ENCODE results near the gene HUNK. TPM values are rescaled to one million over a fixed set of nuclear protein-coding genes. Genes with fewer than 3 reads are reported as not detected.

The HUNK gene
- total RNA-seq, result 58.8 to 61.4 TPM (median 60.6 TPM) in 3 replicates

DNA sequence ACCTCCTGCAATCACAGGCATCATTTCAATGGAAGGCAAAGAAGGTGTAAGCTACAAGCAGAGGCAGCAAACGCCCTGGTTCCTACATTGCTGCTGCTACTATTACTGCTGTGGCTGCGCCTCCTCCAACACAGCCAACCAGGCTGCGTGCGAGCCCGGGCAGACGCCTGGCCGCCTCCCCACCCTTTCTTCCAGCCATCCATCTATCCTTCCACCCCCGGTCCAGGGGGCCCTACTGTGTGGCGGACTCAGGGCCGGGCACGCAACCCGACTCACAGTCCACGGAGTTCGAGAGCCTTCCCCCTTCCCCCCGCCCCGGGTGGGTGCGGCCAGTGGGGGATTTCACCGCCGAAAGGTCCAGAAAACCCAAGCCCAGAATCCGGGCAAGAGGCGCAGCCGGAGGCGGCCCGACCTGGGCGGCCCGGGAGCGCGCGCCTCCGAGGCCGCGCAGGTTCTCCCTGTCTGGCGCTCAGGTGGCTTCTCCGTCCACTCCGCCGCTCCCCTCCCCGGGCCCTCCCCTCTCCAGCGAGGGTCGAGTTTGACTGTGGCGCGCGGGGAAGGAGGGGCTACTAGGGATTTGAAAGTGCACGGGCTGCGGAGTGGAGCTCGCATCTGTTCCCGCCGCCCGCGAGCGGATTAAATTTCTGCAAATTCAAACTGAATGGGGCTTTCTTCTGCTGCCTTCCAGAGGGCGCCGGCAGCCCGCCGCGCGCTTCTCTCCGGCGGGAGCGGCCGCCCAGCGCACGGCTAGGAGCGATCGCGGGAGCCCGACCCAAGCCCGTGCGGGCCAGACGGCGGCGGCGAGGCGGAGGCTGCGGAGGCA lies at the start of gene HUNK:
Gene HUNK, plus strand, starts transcription at position 569 of the 823 bp plus-strand sequence. CDS start 655 bp downstream, outside the sequence.
- TF ChIP-seq, protein P1, sequence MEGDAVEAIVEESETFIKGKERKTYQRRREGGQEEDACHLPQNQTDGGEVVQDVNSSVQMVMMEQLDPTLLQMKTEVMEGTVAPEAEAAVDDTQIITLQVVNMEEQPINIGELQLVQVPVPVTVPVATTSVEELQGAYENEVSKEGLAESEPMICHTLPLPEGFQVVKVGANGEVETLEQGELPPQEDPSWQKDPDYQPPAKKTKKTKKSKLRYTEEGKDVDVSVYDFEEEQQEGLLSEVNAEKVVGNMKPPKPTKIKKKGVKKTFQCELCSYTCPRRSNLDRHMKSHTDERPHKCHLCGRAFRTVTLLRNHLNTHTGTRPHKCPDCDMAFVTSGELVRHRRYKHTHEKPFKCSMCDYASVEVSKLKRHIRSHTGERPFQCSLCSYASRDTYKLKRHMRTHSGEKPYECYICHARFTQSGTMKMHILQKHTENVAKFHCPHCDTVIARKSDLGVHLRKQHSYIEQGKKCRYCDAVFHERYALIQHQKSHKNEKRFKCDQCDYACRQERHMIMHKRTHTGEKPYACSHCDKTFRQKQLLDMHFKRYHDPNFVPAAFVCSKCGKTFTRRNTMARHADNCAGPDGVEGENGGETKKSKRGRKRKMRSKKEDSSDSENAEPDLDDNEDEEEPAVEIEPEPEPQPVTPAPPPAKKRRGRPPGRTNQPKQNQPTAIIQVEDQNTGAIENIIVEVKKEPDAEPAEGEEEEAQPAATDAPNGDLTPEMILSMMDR (IDR thresholded peaks at IDR 0.05; ENCODE audit: unreplicated experiment), result no peak
- Mint-ChIP-seq H3K36me3 (no peaks in the 10 kb centered on the region), H3K9me3 (no peaks in the 10 kb centered on the region), H3K4me1 (peaks cover 43% of the 10 kb centered on the region), H3K27ac (peak within 1 kb of the TSS; percentile 95), H3K4me3 (peak within 1 kb of the TSS; percentile 93), H3K27me3 (ENCODE audit: low read depth) (no peaks in the 10 kb centered on the region)
- peak; percentile 61 to 81 for DNase-seq (ENCODE audit: low spot score in 2 of 2, unreplicated experiment in 2 of 2)

DNA sequence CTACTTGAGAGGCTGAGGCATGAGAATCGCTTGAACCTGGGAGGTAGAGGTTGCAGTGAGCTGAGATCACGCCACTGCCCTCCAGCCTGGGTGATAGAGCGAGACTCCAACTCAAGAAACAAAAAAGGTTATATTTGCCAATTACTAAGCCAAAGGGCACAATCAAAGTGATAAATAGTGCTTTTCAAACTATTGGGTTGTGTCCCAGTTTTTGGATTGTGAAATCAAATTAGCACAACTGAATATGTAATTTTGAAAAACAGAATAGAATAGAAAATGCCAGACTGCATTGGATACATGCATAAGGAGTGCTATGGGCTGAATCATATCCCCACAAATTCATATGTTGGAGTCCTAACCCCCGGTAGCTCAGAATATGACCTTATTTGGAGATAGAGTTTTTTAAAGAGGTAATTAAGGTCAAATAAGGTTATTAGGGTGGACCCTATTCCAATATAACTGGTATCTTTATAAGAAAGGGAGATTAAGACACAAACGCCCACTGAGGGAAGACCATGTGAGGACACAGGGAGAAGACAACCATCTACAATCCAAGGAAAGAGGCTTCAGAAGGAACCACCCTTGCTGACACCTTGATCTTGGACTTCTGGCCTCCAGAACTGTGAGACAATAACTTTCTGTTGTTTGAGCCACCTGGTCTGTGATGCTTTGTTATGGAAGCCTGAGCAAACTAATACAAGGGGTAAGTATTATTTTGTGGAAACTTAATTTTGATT lies 42.9 kb upstream of the HUNK start:
- peak overlapping the region; percentile 68 for H3K27ac Mint-ChIP-seq
- H3K4me1 Mint-ChIP-seq, result peaks cover 18% of the 10 kb centered on the region
- H3K4me3 Mint-ChIP-seq, result no peak overlapping the region
- DNase-seq (ENCODE audit: low spot score in 2 of 2, unreplicated experiment in 2 of 2), result no peak
- H3K36me3 Mint-ChIP-seq, result no peaks in the 10 kb centered on the region
- peaks cover 1% of the 10 kb centered on the region for H3K27me3 Mint-ChIP-seq (ENCODE audit: low read depth)
- TF ChIP-seq, protein P1 (IDR thresholded peaks at IDR 0.05; ENCODE audit: unreplicated experiment), result no peak
- peaks cover 8% of the 10 kb centered on the region for H3K9me3 Mint-ChIP-seq

DNA sequence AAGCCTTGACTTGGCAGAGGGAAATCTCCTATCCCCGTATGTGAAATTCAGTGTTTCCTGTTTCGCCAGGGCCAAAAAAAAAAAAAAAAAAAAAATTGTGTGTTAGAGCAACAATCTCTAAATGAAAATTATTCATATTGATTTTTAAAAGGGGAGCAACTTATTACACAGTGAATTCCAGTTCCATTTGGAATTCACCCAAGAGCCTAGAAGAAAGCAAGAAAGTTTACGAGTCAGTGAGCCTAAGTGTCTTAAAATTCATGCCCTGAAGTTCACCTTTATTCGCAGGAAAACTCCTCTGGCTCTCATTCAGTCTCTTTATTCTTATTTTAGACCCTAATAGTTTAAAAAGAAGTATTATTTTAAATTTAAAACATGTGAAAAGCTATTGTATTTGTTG lies 42.1 kb upstream of the HUNK start:
- H3K36me3 Mint-ChIP-seq, result no peaks in the 10 kb centered on the region
- H3K27me3 Mint-ChIP-seq (ENCODE audit: low read depth), result peaks cover 1% of the 10 kb centered on the region
- no peak for DNase-seq (ENCODE audit: low spot score in 2 of 2, unreplicated experiment in 2 of 2)
- peaks cover 5% of the 10 kb centered on the region for H3K9me3 Mint-ChIP-seq
- TF ChIP-seq, protein P1 (IDR thresholded peaks at IDR 0.05; ENCODE audit: unreplicated experiment), result no peak
- H3K4me3 Mint-ChIP-seq, result no peak overlapping the region
- peak overlapping the region; percentile 65 for H3K27ac Mint-ChIP-seq
- H3K4me1 Mint-ChIP-seq, result peaks cover 18% of the 10 kb centered on the region

DNA sequence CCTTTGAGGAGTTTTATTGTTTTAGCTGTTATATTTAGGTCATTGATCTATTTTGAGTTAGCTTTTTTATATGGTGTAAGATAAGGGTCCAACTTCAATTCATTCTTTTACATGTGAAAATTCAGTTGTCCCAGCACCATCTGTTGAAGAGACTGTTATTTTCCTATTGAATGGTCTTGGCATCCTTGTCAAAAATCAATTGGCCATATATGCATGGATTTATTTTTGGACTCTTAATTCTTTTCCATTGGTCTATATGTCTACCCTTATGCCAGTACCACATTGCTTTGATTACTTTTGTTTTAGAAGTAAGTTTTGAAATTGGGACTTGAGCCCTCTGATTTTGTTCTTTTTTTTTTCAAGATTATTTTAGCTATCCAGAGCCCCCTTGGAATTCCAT lies 35.8 kb upstream of the HUNK start:
- no peak overlapping the region for H3K4me3 Mint-ChIP-seq
- no peak for DNase-seq (ENCODE audit: low spot score in 2 of 2, unreplicated experiment in 2 of 2)
- peaks cover 8% of the 10 kb centered on the region for H3K4me1 Mint-ChIP-seq
- H3K27me3 Mint-ChIP-seq (ENCODE audit: low read depth), result peaks cover 1% of the 10 kb centered on the region
- H3K9me3 Mint-ChIP-seq, result no peaks in the 10 kb centered on the region
- H3K36me3 Mint-ChIP-seq, result no peaks in the 10 kb centered on the region
- H3K27ac Mint-ChIP-seq, result no peak overlapping the region
- TF ChIP-seq, protein P1 (IDR thresholded peaks at IDR 0.05; ENCODE audit: unreplicated experiment), result no peak

DNA sequence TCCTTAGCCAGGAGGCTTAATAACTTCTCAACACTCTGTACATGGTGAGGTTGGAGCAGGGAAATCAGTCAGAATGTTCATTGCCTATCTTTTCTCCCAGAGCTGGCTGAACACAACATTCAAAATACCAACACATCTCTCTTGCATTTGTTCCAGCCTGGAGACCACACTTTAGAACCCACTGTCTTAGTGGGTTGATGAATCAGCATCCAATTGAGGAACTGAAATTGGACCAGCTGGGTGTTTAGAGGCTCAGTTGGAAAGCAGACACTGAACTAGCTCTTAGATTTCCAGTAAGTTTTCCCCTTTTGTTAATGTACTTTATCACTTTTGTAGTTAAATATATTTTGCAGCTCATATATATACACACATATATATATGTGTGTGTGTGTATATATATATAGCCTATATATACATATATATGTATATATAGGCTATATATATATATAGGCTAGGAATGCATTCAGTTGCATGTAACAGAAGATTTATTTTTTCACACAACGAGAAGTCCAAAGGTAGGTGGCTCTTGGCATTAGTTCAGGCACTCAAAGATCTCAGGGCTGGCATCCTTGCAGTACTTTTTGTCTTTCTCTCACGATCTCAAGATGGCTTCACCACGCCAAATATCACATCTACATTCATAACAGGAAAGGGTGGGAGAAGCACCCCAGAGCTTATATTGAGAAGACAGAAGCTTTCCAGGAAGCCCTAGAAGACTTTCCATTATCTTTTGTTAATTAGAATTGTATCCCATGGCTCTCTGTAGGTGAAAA lies 35.0 kb upstream of the HUNK start:
- peaks cover 8% of the 10 kb centered on the region for H3K4me1 Mint-ChIP-seq
- H3K9me3 Mint-ChIP-seq, result no peaks in the 10 kb centered on the region
- no peak for DNase-seq (ENCODE audit: low spot score in 2 of 2, unreplicated experiment in 2 of 2)
- TF ChIP-seq, protein P1 (IDR thresholded peaks at IDR 0.05; ENCODE audit: unreplicated experiment), result no peak
- H3K27me3 Mint-ChIP-seq (ENCODE audit: low read depth), result peaks cover 1% of the 10 kb centered on the region
- H3K4me3 Mint-ChIP-seq, result no peak overlapping the region
- H3K36me3 Mint-ChIP-seq, result no peaks in the 10 kb centered on the region
- no peak overlapping the region for H3K27ac Mint-ChIP-seq
